ENCODE data around the gene DTNBP1.
"Not testable (repeated sequence)": the region's sequence is repeated elsewhere in the genome, so short reads cannot be mapped to it uniquely, and the experiment has no call there.

The DTNBP1 gene

GRCh38 chr6:15553736-15554294 lies 109.0 kb downstream of the DTNBP1 start:
- no peak for DNase-seq

- no peak for DNase-seq
These were observed 109.8 kb downstream of the DTNBP1 start for GRCh38 chr6:15553031-15553430.

GRCh38 chr6:15551798-15552197 lies 111.0 kb downstream of the DTNBP1 start:
- no peak for DNase-seq

- DNase-seq, result no peak
These were observed 111.6 kb downstream of the DTNBP1 start for GRCh38 chr6:15551262-15551661.

GRCh38 chr6:15550546-15551123 lies 112.2 kb downstream of the DTNBP1 start:
- no peak for DNase-seq

GRCh38 chr6:15549371-15549770 lies 113.5 kb downstream of the DTNBP1 start:
- DNase-seq, result no peak

- DNase-seq, result no peak
These were observed 115.4 kb downstream of the DTNBP1 start for GRCh38 chr6:15547400-15547799.

GRCh38 chr6:15546591-15546990 lies 116.2 kb downstream of the DTNBP1 start:
- no peak for DNase-seq

- DNase-seq, result no peak
These were observed 118.4 kb downstream of the DTNBP1 start for GRCh38 chr6:15544321-15544900.

GRCh38 chr6:15543332-15543917 lies 119.4 kb downstream of the DTNBP1 start:
- DNase-seq, result not testable (repeated sequence)

GRCh38 chr6:15539722-15540270 lies 123.0 kb downstream of the DTNBP1 start:
- DNase-seq, result no peak

- DNase-seq, result no peak
These were observed 123.9 kb downstream of the DTNBP1 start for GRCh38 chr6:15538766-15539495.

GRCh38 chr6:15538106-15538505 lies 124.7 kb downstream of the DTNBP1 start:
- DNase-seq, result no peak

- DNase-seq, result no peak
These were observed 126.5 kb downstream of the DTNBP1 start for GRCh38 chr6:15536198-15536955.

- no peak for DNase-seq
These were observed 127.2 kb downstream of the DTNBP1 start for GRCh38 chr6:15535495-15536197.

GRCh38 chr6:15534974-15535373 lies 127.9 kb downstream of the DTNBP1 start:
- DNase-seq, result no peak

- no peak for DNase-seq
These were observed 129.3 kb downstream of the DTNBP1 start for GRCh38 chr6:15533379-15534026.

GRCh38 chr6:15531973-15532372 lies 130.9 kb downstream of the DTNBP1 start:
- DNase-seq, result no peak

- DNase-seq, result no peak
These were observed 132.4 kb downstream of the DTNBP1 start for GRCh38 chr6:15530411-15530810.

GRCh38 chr6:15528870-15529269 lies 134.0 kb downstream of the DTNBP1 start:
- no peak for DNase-seq
